Body of pancreas (tissue), 4 donors: ENCODE measurements around the gene TC2N.

ENCODE experiments used
- CTCF ChIP-seq, 7 experiments: fragments of 450-650 bp in 4 of 7; fragments of 200-600 bp in 3 of 7; sonication (generic) in 3 of 7; IDR thresholded peaks; one replicate each; pipeline ENCODE4 v1.5.1; 2016 to 2019; ENCODE audit warnings: antibody characterized with exemption in 7 of 7
- POLR2A ChIP-seq, 3 donors: fragments of 450-650 bp; IDR thresholded peaks; one replicate each; pipeline ENCODE4 v1.6.1; 2016; ENCODE audit warnings: antibody characterized with exemption in 3 of 3, mild to moderate bottlenecking in 2 of 3

- no peak for TF ChIP-seq CTCF (IDR thresholded peaks at IDR 0.05)
- TF ChIP-seq POLR2A (IDR thresholded peaks at IDR 0.05) = no peak
Measured at GRCh38 chr14:91843437-91843836, 23.9 kb downstream of the TC2N start.
